Right atrium auricular region (tissue), 2 donors: Measurements from ENCODE around the gene SRSF7. TPM values are rescaled to one million over a fixed set of nuclear protein-coding genes. Genes with fewer than 3 reads are reported as not detected.

Experiments
- DNase-seq: peaks from one replicate; pipeline ENCODE4 v3.0.0-alpha.2; 2019; ENCODE audit warnings: low spot score
- H3K27ac ChIP-seq, 2 donors: fragments of 200-600 bp; sonication (generic); 1 replicate in 1 of 2; 2 replicates in 1 of 2; pipeline ENCODE4 v1.5.1; 2016 to 2019
- H3K27me3 ChIP-seq, 2 donors: fragments of 200-600 bp; sonication (generic); one replicate each; pipeline versions ENCODE4 v1.5.1 to v1.6.0; 2017 to 2019
- H3K36me3 ChIP-seq: fragments of 200-600 bp; sonication (generic); one replicate; pipeline ENCODE4 v1.5.1; 2016
- H3K4me1 ChIP-seq, 2 donors: fragments of 200-600 bp; sonication (generic); one replicate each; pipeline versions ENCODE4 v1.5.1 to v1.6.0; 2017 to 2019
- H3K4me3 ChIP-seq, 2 donors: fragments of 200-600 bp; sonication (generic); 1 replicate in 1 of 2; 2 replicates in 1 of 2; pipeline ENCODE4 v1.5.1; 2017 to 2019; ENCODE audit warnings: mild to moderate bottlenecking in 1 of 2, moderate library complexity in 1 of 2
- H3K9me3 ChIP-seq, 2 donors: fragments of 200-600 bp; sonication (generic); one replicate each; pipeline ENCODE4 v1.5.1; 2019
- CTCF ChIP-seq, 2 donors: fragments of 200-600 bp; sonication (generic); IDR thresholded peaks; one replicate each; pipeline ENCODE4 v1.5.1; 2019; ENCODE audit warnings: antibody characterized with exemption in 2 of 2
- total RNA-seq, 2 donors: library from RNA; depleted of rRNA; stranded (reverse); fragments of >200 nt; gene quantifications; one replicate each; pipeline ENCODE4 v1.1.0, GENCODE V29; 2016

SRSF7 gene
- total RNA-seq, 2 donors from 2014 or later: 32.1 to 44.3 TPM

GRCh38 chr2:38778687-38779082 lies 27.5 kb upstream of the SRSF7 start:
- H3K4me3 ChIP-seq: peak overlapping the region; percentile 61 to 67
- H3K27ac ChIP-seq: peak overlapping the region; percentile 55 to 59
- no peaks in the 10 kb centered on the region for H3K27me3 ChIP-seq
- peaks cover 17% of the 10 kb centered on the region for H3K36me3 ChIP-seq
- no peaks in the 10 kb centered on the region for H3K9me3 ChIP-seq
- peaks cover 0 to 11% of the 10 kb centered on the region in 2 donors for H3K4me1 ChIP-seq
- DNase-seq: no peak
- TF ChIP-seq CTCF (IDR thresholded peaks at IDR 0.05): no peak

GRCh38 chr2:38776531-38776930 lies 25.4 kb upstream of the SRSF7 start:
- Histone ChIP-seq H3K4me3 (no peak overlapping the region), H3K4me1 (peaks cover 0 to 11% of the 10 kb centered on the region in 2 donors), H3K27me3 (no peaks in the 10 kb centered on the region), H3K36me3 (peaks cover 13% of the 10 kb centered on the region), H3K27ac (no peak overlapping the region), H3K9me3 (no peaks in the 10 kb centered on the region)
- TF ChIP-seq CTCF (IDR thresholded peaks at IDR 0.05): no peak
- no peak for DNase-seq

DNA sequence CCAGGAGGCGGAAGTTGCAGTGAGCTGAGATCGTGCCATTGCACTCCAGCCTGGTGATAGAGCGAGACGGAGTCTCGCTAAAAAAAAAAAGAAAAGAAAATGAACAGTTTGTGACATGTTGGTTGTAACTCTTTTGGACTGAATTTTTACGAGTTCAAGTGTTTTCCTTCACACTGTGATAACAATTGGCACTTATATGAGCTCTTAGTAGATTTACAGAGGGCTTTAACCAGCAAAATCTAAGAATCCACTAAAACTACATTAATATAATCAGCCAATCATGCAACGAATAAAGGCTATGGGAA lies 24.7 kb upstream of the SRSF7 start:
- no peaks in the 10 kb centered on the region for H3K27me3 ChIP-seq
- no peaks in the 10 kb centered on the region for H3K9me3 ChIP-seq
- DNase-seq: no peak
- H3K4me1 ChIP-seq: peaks cover 0 to 11% of the 10 kb centered on the region in 2 donors
- H3K27ac ChIP-seq: no peak overlapping the region
- TF ChIP-seq CTCF (IDR thresholded peaks at IDR 0.05): no peak
- H3K36me3 ChIP-seq: peaks cover 7% of the 10 kb centered on the region
- H3K4me3 ChIP-seq: no peak overlapping the region

DNA sequence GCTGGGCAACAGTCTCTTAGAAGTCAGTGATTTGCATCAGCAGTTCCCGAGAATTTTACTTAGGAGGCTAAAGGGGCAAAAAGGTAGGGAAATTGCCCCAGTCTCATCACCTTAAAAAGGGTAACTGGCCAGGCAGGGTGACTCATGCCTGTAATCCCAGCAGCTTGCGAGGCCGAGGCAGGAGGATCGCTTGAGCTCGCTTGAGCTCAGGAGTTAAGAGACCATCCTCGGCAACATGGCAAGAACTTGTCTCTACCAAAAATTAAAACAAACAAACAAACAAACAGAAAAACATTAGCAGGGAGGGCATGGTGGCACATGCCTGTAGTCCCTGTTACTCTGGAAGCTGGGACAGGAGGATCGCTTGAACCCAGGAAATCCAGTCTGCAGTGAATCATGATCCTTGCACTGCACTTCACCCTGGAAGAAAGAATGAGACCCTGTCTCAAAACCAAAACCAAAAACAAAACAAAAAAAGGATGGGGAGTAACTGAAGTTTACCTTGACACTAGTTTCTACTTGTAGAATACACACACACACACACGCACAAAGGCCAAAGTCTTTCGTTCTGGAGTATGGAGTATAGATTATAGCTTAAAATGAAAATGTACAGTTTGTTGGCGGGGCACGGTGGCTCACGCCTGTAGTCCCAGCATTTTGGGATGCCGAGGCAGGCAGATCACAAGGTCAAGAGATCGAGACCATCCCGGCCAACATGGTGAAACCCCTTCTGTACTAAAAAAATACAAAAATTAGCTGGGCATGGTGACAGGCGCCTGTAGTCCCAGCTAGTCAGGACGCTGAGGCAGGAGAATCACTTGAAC lies 24.1 kb upstream of the SRSF7 start:
- no peak for DNase-seq
- no peak overlapping the region for H3K4me3 ChIP-seq
- H3K27me3 ChIP-seq: no peaks in the 10 kb centered on the region
- peaks cover 0 to 11% of the 10 kb centered on the region in 2 donors for H3K4me1 ChIP-seq
- TF ChIP-seq CTCF (IDR thresholded peaks at IDR 0.05): no peak
- H3K27ac ChIP-seq: no peak overlapping the region
- H3K36me3 ChIP-seq: peaks cover under 1% of the 10 kb centered on the region
- no peaks in the 10 kb centered on the region for H3K9me3 ChIP-seq

GRCh38 chr2:38771632-38772031 lies 20.5 kb upstream of the SRSF7 start:
- no peak overlapping the region for H3K4me3 ChIP-seq
- no peaks in the 10 kb centered on the region for H3K36me3 ChIP-seq
- TF ChIP-seq CTCF (IDR thresholded peaks at IDR 0.05): no peak
- no peak overlapping the region for H3K27ac ChIP-seq
- DNase-seq: no peak
- no peaks in the 10 kb centered on the region for H3K27me3 ChIP-seq
- no peaks in the 10 kb centered on the region for H3K4me1 ChIP-seq
- no peaks in the 10 kb centered on the region for H3K9me3 ChIP-seq

- Histone ChIP-seq H3K27ac (no peak overlapping the region), H3K36me3 (no peaks in the 10 kb centered on the region), H3K27me3 (no peaks in the 10 kb centered on the region), H3K9me3 (no peaks in the 10 kb centered on the region), H3K4me3 (no peak overlapping the region), H3K4me1 (no peaks in the 10 kb centered on the region)
- no peak for TF ChIP-seq CTCF (IDR thresholded peaks at IDR 0.05)
- DNase-seq: no peak
These were observed 14.4 kb upstream of the SRSF7 start for GRCh38 chr2:38765551-38765950.
